ENCODE data around the gene DST.

The DST gene

DNA sequence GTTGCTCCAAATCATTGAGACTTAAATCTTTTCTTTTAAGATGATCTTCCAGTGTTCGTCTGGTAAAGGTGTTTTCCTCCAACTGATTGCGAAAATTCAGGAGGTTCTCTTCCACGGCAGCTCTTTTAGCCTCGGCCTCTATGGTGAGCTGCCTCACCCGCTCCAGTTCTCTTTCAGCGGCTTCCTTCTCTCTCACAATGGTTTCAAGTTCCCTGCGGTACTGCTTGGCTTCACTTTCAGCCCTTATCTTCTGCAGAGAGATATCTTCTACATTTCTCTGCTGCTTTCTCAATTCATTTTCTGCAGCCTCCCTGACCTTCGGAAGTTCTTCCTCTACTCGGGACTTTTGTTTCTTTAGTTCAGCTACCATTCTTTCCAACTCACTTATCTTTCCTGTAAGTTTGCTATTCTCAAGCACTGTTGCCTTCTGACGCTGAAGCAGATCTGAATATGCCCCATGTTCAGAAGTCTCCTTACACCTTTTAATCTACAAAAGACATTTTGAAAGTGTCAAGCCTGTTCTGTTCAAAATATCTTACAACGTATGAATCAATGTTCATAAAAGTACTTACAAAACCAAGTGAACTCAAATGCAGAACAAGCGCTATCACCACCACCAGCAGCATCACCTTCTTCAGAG is 22.3 kb downstream of the DST start:
- no peak for DNase-seq

DNA sequence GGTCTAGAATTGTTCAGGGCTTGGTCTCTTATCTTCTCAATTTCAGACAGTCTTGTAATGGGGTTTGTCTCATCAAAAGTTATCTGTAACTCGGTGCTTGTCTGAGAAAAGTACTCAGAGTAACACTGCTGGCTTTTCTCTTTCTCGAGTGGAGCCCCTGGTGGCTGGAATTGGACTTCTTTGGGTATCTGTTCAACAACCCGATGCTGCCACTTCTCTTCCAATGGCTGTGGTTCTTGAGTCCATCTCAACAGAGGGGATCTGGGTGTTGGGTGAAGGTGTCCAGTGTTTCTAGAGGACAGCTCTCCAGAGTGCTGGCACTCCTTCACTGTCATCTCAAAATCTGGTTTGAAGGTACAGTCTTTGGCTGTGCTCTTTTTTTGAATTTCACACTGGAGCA is 24.6 kb downstream of the DST start:
- no peak for DNase-seq

DNA sequence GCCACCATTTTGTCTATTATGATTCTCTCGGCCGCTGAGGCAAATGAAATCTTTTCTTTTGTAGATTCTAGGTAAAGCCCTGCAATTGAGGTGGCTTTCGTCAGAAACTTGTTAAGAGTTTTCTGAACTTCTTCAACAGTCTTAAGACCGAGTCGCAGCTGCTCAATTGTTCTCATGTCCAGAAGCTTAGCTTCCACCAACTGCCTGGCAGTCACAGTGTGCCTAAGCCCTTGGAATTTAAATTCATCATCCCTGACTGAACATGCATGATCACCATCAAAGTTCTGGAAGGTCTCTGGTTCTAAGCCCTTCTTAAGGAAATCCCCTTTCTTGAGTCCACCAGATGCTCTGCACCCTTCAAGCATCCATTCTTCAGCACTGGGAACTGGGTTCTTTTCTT is 25.7 kb downstream of the DST start:
- DNase-seq, result no peak

DNA sequence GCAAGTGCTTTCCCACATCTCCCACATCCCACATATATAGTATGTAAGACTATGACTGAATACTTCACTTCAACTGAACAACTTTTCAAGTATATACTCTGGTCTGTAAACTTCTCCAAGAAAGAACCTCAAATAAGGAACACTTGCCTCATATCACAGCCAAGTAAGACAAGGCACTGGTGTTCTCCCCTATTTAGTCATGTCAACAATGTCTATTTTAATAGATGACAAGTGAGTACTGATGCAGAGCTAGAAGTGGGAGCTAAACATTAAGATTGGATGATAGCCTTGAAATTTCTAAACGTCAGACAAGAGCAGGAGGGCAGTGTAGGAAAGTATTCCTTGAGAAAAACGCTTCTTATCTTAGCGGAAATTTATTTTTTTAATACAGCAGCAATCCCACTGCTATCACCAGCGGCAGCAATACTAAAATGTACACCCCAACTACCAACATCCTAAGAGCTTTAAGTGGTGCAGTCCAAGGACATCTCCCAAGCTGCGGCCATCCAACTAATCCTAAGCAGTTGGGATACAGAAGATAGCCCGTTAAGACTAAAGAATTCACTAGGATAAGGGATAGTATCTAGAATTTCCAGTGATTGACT is 29.3 kb downstream of the DST start:
- DNase-seq, result no peak

DNA sequence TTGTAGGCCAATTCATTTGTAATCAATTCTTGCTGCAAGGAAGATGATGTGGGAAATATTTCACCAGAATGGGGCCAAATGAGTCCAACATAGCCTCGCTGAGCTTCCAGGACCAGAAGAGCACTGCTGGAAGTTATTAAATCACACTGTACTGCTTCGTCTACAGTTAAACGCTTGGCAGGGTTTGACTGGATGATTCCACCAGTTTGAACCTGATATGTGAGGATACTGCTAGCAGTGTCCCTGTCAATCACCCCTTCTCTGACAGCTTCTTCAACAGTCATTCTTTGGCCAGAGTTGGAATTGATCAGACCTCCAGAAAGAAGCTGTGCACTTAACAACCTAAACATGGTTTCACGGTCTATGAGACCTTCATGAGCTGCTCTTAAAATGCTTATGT is 34.4 kb downstream of the DST start:
- DNase-seq, result no peak

DNA sequence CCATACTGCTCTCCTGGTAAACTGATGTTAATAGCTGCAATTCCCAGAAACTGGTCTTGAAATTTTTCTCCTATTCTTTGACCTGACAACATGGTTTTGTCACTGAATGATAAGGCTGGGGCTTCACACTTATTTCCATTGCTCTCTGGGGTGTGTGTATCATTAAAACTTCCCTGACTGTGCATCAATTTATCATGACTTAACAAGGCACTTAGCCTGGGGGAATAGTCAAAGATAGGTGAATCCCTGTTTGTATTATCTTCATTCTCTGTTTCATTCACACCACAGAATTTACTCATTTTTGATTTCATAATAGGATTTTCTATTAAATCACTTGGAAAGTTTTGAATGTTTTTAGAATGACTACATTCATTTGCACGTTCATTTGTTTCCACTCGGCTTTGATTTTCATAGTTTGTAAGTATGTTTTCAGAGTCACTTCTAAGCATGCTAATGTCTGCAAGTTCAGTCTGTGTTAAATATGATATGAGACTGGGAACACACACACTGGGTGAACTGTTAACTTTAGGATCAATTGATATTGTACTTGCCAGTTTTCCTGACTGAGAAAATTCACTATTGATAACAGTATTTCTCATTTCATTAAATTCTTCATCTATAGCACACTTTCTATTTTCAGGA is 35.5 kb downstream of the DST start:
- DNase-seq, result no peak

DNA sequence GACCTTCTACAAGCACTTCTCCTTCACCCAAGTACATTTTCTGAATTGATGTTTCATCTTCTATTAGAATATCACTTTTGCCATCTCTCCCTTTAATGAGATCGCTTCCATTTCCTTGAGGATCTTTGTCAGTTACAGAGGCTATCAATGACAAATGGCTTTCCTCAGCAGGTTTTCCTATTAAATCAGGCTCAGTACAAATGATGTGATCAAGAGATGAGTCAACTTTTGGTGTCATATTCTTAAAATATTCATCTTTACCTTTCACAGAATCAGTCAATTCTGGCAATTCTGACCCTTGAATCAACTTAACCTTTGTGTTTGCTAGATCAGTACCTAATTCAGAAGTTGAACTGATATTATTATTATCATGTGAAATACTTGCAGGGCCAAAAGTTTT is 37.3 kb downstream of the DST start:
- DNase-seq, result no peak

DNA sequence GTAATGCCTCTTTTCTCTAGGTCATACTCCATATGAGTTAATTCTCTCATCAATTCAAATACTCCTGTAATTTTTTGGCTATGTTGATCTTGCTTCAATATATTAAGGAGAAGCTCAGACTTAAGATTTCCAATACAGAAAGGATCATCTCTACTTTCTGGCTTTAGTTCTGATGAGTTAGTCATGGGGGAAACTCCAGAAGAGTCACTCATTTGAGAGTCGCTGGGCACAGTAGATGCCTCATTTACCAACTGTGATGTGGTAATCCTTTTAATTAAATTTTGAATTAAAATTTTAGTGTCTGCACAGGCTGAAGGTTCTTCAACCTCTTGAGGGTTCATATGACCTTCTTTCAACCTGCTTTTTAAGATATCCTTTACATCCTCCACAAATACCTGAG is 38.5 kb downstream of the DST start:
- no peak for DNase-seq

DNA sequence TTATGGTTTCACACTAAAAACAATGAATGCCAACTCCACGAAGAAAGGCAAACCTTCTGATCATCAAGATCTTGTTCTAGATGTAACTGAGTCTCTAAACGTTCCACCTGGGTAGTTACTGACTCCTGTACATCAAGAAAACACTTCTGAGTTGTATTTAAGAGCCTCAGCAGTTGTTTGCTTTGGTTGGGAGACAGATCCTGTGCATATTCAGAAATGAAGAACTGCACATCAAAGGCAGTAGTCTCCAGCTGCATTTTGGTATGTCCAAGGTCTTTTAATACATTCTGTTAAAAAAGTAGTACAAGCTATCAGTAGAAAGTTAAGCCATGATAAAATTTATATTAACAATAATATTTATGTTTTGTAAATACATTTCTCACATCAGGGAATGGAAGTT is 41.3 kb downstream of the DST start:
- no peak for DNase-seq

DNA sequence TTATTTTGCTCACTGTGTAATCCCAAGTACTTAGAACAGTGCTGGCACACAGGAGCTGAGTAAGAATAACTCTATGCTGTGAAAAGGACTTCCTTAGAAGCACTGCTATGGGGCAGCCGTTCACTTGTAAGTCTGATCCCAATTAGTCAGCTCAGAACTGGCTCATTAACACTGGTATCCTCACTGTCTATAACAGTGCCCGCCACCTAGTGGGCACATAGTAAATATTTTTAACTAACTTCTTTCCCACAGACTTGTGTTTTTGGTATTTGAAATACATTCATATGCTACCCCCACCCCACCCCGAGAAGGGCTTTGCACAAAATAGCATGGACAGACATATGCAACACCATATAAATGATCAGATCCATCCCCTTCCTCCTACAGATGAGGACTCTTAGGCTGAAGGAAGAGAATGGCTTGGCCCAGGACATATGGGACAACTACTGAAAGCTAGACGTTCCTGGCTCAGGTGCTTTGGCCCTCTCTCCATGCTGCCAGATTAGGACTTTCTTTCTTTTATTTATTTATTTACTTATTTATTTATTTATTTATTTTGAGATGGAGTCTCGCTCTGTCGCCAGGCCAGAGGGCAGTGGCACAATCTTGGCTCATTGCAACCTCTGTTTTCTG is 47.1 kb downstream of the DST start:
- DNase-seq, result no peak

DNA sequence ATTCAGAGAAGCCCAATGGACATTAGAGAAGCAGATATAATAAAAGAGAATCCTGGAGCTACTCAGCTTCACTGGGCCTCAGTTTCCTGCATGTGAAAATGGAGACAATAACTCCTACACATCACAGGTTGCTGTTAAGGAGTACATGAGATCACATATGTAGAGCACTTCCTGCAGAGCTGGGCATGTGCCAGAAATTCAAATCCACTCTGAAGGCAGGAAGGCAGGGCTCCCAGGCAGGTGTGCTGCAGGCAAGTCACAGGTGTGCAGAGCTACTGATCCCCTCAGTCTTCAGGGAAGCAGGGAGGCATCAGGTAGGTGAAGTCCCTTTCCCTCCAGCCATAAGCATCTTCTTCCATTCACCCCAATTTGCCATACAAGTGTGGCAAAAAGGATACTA is 48.0 kb downstream of the DST start:
- no peak for DNase-seq

DNA sequence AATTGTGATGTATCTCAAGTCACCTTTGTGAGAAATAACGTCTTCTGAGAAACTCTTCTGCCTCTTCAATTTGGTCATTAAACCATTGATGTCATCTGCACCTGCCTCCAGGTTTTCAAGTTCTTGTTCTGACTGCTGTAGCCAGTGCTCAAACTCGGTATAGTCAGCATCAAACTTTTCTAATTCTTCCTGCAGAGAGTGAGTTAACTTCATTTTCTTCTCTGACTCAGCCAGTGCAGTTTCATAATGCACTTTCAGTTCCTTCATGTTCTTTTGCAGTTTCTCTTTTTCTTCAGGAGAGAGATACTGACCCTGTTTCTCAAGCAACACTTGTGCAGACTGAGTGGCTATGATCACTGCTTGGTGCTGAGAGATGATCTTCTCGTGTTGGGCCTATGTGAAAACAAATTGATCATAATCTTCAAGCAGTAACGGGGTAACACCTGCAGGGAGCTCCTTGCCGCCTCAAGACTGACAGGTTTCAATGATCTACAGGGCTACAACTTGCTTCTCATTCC is 48.8 kb downstream of the DST start:
- DNase-seq, result no peak

DNA sequence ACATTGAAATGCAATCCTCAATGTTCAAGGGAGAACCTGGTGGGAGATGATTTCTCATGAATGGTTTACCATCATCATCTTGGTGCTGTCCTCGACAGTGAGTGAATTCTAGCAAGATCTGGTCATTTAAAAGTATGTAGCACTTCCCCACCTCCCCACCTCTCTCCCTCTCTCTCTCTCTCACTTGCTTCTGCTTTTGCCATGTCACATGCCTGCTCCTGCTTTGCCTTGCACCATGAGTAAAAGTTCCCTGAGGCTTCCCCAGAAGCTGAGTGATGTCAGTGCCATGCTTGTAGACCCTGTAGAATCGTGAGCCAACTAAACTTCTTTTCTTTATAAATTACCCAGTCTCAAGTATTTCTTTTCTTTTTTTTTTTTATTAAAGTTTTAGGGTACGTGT is 60.5 kb downstream of the DST start:
- no peak for DNase-seq

DNA sequence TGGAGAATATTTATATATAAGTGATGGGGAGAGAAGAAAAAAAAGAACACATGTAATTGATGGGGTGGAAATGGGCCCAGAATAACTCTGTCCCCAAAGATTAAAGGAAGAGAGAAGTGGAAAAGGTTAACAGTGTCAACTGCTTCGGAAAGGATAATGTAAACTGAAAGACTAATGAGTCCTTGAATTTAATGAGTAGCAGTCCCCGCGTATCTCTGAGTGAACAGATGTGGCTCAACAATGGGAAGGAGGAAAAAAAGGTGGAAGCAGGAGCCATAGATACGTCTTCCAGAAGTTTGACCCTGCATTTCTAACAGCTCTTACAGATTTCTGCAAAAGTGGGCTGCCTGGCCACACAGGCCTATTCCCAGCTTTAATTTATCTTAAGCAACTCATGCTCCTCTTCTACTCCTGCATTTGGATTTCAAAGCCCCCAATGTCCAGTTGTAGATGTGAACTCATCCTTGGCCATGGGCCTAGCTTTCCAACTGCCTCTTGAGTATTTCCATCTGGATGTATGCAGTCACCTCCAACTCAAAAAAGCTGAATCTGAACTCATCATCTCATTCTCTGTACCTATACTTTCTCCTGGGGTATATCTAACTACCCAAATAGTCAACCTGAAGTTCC is 61.3 kb downstream of the DST start:
- DNase-seq, result no peak

DNA sequence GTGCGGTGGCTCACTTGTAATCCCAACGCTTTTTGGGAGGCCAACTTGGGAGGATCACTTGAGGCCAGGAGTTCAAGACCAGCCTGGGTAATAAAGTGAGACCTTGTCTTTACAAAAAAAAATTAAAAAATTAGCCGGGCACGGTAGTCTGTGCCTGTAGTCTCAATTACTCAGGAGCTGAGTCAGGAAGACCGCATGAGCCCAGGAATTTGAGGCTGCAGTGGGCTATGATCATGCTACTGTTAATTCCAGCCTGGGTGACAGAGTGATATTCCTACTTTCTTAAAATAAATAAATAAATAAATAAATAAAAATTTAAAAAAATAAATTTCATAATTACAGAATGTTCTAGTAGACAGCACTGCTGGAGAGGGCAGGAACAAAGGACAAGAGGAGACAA is 62.4 kb downstream of the DST start:
- DNase-seq, result no peak

DNA sequence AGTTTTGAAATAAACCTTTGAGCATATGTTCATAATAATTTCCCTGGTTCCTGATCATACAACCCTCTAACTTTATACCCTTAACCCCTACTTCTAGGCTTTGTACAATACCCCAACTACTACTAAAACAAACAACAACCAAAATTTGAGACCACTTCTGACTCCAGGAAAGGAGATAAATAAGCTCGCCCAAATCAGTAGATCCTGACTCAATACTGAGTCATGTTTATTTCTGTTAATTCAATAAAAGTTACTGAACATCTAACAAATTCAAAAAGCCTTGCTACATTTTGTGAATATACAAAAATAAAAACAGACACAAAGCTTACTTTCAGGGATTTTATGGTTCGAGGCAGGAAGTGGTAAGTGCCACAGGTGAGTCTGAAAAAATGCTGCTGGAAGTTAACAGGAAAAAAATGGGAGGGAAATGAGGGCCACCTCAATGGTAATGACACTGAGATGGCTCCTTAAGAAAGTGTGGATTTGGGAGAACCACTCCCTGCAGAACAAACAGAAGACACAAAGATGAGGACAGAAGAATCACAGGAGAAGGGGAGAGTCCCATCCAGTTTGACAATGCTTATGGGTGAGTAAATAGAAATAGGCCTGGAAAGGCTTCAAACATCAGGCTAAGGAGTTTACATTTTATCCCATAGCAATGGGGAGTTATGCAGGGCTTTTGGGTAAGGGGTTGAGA is 63.4 kb downstream of the DST start:
- no peak for DNase-seq

DNA sequence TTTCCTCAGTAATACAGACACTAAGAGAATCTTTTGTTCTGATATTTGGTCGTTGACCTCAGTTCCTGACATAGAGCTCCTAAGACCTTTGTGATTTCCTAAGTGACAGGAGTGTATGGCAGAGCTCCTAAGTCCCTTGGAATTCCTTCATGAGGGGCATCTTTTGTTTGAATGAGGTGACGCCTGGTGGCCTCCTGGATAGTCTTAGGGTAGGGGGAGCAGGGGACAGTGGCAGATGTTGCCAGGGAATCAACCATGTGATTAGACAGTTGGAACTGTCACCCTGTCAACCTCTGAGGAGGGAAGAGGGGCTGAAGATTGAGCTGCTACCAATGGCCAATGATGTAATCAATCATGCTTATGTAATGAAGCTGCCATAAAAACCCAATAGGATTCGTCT is 67.0 kb downstream of the DST start:
- no peak for DNase-seq

DNA sequence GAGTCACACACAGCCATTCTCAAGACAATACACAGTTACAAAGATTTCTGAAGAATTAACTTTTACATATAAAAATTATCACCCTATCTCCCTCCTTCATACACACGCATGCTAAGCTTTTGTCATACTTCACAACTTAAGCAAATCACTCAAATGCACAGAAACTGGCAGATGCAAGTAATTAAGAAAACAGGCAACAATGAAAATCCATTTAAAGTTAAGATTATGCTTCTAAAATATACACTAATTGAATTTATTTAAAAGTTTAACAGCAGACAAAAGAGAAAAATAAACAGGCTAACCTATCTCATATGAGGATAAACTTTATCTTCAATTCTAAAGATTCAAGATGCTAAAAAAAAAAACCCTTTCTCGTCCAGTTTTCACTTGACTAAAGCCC is 68.4 kb downstream of the DST start:
- no peak for DNase-seq

DNA sequence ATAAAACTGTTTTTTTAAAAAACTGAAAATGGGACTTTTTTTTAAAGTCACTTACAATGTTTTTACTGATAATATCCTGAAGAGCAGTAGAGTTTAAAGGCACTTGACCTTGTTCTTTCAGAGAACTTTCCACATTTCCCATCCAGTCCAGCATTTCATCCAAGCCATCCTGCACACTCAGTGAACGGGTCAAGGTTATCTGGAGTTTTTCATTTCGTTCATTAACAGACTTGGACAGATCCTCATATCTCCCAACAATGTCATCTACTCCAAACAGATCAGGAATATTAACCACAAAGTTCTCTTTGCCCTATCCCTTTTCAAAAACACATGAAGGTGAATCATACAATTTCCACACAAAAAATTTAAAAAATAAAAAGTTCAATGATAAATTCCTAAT is 69.1 kb downstream of the DST start:
- DNase-seq, result no peak

DNA sequence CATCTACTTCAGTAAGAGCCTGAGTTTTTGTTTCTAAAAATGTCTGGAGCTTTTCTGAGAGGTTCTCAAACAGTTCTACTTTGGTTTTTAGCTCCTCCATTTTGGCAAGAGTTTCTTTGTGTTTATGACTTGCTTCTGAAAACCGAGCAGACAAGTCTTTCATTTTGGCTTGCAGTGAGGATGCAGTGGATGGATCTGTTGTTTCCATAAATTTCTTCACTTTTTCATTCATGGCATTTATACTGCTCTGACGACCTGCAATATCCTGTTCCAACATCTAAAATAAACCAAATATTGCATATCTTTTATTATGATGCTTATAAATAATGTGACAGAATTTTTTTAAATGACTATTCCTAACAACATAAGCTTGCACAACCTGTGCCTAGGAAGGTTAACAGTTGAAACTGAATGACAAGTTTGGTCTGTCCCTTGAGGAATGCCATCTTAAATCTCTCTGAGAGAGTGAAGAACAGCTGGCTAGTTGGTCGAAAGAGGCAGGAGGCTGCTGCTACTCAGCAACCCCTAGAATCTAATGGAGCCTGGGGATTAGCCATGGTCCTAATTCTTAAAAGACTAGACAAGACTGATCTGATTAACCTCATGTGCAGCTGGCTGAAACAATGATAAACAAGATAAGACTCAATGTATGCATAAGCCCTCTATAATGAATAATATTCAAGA is 69.8 kb downstream of the DST start:
- no peak for DNase-seq

DNA sequence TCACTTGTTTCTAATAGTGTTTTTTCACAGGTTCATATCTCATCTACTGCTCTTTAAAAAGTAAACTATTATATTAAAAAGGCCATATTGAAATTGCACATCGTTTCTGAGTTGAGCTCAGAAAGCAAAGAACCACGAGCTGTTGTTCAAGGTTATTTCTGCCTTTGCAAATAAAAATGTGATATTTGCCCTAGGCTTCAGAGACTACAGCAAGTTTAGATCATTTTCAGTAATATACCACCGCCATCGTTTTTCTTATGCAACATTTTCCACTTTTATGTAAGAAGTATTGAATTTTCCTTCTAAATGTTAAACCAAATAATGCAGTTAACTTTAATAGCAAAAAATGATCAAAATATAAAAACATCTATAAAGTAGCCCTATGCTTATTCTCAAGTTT is 71.1 kb downstream of the DST start:
- DNase-seq, result no peak

All from DMS 273 treated with DMSO at 0.1 percent for 48 hours (cell line).